GM12801 (cell line): ENCODE results near the gene HCAR3.

Experiments
- TF ChIP-seq, protein P1 (sequence below): IDR thresholded peaks from one replicate; pipeline ENCODE4 v1.5.1; 2011; ENCODE audit warnings: control low read depth; ENCODE audit not compliant: insufficient read length; ENCODE audit errors: extremely low read depth

The HCAR3 gene

DNA sequence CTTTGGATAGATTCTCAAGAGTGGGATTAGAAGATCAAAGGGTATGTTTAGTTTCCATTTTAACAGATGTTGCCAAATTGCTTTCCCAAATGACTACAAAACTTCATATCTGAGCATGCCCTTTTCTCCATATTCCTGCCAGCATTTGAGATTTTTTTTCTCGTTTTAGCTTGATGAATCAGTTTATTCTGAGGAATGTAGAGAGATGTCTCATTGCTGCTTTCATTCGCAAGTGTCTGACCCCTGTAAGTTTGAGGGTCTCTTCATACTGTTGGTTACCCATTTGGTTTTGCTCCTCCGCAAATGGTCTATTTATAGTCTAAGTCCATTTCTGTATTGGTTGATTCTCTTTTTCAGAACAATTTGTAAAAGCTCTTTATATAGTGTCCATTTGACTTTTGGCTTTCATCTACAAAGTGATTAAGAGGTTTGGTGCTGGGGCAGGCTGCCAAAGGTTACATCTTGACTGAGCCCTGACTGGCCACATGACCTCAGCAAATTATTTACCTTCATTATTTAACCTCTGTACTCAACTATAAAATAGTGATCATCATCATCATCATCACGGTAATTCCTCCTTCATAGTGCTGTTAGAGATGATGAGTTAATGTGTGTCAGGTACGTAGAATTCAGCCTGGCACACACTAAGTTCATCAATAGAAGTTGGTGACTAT, 47.1 kb downstream of the HCAR3 start:
- TF ChIP-seq, protein P1, sequence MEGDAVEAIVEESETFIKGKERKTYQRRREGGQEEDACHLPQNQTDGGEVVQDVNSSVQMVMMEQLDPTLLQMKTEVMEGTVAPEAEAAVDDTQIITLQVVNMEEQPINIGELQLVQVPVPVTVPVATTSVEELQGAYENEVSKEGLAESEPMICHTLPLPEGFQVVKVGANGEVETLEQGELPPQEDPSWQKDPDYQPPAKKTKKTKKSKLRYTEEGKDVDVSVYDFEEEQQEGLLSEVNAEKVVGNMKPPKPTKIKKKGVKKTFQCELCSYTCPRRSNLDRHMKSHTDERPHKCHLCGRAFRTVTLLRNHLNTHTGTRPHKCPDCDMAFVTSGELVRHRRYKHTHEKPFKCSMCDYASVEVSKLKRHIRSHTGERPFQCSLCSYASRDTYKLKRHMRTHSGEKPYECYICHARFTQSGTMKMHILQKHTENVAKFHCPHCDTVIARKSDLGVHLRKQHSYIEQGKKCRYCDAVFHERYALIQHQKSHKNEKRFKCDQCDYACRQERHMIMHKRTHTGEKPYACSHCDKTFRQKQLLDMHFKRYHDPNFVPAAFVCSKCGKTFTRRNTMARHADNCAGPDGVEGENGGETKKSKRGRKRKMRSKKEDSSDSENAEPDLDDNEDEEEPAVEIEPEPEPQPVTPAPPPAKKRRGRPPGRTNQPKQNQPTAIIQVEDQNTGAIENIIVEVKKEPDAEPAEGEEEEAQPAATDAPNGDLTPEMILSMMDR = no peak

DNA sequence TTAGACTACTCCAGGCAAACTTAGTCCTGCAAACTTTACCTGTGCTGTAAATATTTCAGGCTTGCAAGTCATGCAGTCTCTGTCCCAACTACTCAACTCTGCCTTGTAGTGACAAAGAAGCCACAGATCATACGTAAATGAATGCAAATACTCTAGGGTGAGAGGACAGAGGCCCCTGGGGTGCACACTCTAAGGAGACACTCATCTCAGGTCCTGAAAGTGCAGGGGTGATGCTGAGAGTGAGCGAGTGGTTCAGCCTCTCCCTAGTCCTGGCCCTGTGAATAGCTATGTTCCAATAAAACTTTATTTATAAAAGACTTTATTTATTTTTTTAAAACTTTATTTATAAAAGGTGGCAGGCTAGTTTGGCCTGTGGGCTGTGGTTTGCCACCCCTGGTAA, 48.3 kb downstream of the HCAR3 start:
- TF ChIP-seq, protein P1 = no peak

DNA sequence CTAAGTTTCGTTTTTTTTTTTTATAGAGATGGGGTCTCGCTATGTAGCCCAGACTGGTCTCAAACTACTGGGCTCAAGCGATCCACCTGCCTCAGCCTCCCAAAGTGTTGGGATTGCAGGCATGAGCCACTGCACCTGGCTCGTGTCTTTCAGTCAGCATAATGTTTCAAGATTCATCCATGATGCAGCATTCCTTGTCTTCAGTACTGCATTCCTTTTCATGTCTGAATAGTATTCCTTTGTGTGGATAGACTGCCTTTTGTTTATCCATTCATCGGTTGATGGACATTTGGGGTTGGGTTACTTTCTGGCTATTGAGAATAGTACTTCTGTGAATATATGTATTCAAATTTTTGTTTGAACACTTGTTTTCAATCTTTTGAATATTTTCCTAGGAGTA, 50.9 kb downstream of the HCAR3 start:
- TF ChIP-seq, protein P1 = no peak

DNA sequence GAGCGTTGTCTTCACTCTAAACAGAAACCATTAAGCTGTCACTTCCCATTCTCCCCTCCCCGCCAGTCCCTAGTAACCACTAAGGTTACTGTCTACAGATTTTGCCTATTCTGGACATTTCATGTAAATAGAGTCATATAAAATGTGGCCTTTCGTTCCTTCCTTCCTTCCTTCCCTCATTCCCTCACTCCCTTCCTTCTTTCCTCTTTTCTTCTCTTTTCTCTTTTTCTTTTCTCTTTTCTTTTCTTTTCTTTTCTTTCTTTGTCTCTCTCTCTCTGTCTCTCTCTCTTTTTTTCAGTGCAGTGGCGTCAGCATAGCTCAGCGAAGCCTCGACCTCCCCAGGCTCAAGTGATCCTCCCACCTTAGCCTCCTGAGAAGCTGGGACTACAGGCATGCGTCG, 51.3 kb downstream of the HCAR3 start:
- TF ChIP-seq, protein P1 = no peak
